Astrocyte (in vitro differentiated cells and primary cell): ENCODE data around the gene HCRTR1.

Source experiments
- CTCF ChIP-seq: IDR thresholded peaks from 2 replicates; pipeline ENCODE4 v1.5.1; 2011; ENCODE audit warnings: low read depth, mild to moderate bottlenecking, inconsistent platforms, low read length, moderate library complexity; ENCODE audit not compliant: insufficient read depth
- EZH2 ChIP-seq: IDR thresholded peaks from 2 replicates; pipeline ENCODE4 v1.6.1; 2012; ENCODE audit warnings: mild to moderate bottlenecking, low read length, inconsistent platforms; ENCODE audit not compliant: insufficient read depth

- TF ChIP-seq CTCF (no peak), EZH2 (no peak)
Observed at GRCh38 chr1:31588751-31589515, 28.6 kb upstream of the HCRTR1 start.
